Renal cortex interstitium (tissue), 11 donors: ENCODE measurements around the gene ZNF30. TPM values are rescaled to one million over a fixed set of nuclear protein-coding genes. Genes with fewer than 3 reads are reported as not detected.
"Not testable (repeated sequence)": the region's sequence is repeated elsewhere in the genome, so short reads cannot be mapped to it uniquely, and the experiment has no call there.

ENCODE experiments used
- DNase-seq, 11 donors: peaks; one replicate each; pipeline ENCODE4 v3.0.0-alpha.2; 2013; ENCODE audit warnings: low read depth in 9 of 11, low spot score in 4 of 11; ENCODE audit errors: extremely low read depth in 1 of 11
- polyA plus RNA-seq, 3 donors: library from polyadenylated mRNA; unstranded; fragments of 120-200 nt; gene quantifications; one replicate each; pipeline ENCODE4 v1.2.1, GENCODE V29; 2013; ENCODE audit not compliant: insufficient read length in 3 of 3

The ZNF30 gene
- polyA plus RNA-seq, 3 donors: 6.4 to 7.0 (median 6.7) TPM

DNA sequence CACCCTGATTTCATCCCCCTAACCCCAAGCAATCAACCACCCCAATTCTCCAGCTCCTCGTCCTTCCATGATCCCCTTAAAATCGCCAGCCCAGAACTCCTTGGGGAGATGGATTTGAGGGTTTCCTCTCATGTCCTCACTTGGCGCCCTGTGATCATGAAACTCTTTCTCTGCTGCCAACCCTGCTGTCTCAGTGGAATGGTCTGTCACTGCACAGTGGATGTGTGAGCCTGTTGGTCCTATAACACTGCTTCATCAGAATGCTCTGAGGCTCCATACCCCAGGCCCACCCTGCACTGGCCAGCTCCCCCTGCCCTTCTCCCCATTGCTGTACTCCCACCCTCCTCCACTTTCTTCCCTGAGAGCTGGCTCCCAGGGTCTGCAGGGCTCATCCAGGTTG is 49.9 kb downstream of the ZNF30 start:
- DNase-seq: no peak

- no peak for DNase-seq
Measured at GRCh38 chr19:34979819-34980640, 53.3 kb downstream of the ZNF30 start.

DNA sequence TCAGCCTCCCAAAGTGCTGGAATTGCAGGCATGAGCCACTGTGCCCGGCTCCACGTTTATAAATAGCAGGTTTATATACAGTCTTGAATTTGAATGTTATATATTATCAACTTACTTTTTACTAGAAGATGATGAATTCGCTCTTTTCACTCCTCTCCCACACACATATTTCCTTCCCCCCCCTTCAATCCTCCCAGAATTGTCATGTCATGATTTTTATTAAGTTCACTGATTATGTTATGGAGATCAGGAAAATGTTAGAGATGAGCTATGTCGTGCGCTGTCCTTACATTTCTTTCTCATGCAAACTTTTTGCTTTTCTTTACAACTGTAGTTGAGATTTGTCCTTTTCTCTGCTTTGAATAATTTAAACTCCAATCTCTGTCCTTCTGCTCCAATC is 55.6 kb downstream of the ZNF30 start:
- DNase-seq: no peak

- DNase-seq: no peak
Measured at GRCh38 chr19:34983786-34984185, 57.1 kb downstream of the ZNF30 start.

DNA sequence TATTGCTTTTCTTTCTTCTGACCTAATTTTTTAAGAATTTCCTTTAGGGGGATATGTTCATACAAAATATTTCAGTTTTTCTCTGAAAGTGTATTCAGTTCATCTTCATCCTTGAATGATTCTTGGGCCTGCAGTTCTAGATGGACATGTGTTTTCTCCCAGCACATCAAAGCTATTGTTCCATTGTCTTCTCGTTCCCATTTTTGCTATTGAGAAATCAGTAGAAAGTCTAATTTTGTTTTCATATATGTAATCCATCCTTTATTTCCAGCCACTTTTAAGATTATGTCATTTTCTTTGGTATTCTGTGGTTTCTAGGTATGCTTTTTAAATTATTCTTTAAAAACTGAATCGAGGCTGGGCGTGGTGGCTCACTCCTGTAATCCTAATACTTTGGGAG is 57.6 kb downstream of the ZNF30 start:
- DNase-seq: no peak

DNA sequence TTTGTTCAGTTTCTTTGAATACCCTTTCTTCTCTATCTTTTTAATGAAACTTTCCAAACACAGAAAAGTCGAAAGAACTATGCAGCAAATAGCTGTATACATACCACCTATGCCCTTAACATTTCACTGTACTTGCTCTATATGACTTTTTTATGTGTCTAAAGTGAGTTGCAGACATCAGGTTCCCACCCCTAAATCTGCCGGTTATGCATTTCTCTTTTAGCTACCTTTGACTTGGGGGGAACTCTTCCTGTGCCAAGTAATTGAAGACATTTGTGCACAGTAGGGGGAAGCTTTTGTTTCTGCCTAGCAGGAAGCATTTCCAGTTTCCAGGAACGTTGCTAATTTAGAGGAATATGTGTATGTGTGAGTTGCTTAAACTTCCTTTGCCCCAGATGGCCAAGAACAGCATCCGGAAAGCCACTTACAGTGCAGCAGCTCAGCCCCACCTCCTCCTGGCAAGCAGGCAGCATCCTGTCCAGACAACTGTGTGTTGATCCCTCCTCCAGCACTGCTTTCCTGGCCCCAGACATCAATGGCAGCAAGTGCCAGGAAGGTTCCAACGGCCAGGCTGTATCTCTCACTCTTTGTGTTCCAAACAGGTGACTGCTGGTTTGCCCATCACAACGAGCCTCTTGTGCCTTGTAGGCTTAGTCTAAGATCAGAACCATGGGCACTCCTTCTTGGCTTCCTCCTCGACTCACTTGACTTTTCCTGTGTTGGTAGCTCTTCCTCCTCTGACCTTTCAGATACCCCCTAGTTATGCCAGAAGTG is 58.7 kb downstream of the ZNF30 start:
- no peak for DNase-seq

DNA sequence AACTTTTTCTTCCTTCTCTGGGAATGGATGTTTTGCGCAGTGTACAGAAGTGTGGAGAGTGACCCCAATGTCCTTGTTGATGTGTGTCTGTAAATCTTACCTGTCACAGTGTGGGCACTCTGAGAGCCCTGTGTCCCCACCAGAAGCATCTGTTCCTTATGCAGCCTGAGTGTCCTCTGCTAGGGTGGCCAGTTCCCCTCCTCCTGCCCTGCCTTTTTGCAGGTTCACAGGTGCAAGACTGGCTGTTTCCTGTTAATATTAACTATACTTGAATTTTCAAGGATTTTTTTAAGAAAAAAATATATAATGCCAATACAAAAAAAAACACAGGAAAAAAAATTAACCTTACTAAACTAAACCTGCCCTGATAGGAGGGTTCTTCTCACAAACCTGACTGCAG is 61.4 kb downstream of the ZNF30 start:
- DNase-seq: no peak

DNA sequence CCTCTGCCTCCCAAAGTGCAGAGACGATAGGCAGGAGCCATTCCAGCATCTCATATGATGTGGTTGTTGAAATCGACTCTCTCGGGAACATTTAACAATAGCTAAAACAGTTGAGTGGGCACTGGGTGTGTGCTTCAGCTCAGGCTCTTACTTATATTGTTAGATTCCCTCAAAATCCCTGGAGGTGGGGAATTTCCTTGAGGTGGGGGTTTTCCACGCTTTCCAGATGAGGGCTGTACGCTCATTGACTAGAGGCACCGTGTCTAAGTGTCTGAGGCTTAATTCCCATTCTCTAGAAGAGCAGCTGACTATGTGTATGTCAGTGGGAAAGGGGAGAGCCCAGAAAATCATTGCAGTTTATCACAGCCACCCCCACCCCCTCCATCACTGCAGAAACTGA is 62.6 kb downstream of the ZNF30 start:
- DNase-seq: no peak

- DNase-seq: no peak
Measured at GRCh38 chr19:34990578-34991192, 64.0 kb downstream of the ZNF30 start.

DNA sequence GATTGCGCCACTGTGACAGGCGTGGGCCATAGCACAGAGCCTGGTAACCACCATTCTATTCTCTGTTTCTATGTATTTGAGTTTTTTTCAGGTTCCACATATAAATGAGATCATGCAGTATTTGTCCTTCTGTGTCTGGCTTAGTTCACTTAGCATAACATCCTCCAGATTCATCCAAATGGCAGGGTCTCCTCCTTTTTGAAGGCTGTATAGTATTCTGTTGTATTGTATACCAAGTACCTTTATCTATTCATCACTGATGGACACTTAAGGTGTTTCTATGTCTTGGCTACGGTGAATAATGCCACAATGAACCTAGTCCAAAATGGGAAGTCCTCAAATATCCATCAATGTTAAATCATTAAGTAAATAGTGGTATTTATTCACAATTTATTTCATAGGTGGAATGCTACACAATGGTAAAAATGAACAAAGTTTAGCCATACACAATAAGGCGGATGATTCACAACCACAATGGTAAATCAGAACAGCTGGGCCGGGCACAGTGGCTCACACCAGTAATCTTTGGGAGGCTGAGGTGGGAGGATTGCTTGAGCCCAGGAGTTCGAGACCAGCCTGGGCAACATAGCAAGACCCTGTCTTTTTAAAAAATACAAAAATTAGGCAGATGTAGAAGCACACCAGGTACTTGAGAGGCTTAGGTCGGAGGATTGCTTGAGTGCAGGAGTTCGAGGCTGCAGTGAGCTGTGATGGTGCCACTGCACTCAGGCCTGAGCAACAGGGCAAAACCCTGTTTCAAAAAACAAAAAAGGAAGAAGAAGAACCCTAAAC is 65.0 kb downstream of the ZNF30 start:
- no peak for DNase-seq

- DNase-seq: not testable (repeated sequence)
Measured at GRCh38 chr19:34992582-34992981, 65.9 kb downstream of the ZNF30 start.

GRCh38 chr19:34994286-34994642 is 67.6 kb downstream of the ZNF30 start:
- no peak for DNase-seq

Other genes starting within 250 kb of the ZNF30 start
- gene SCGB2B2, start 249.7 kb upstream of the ZNF30 start, polyA plus RNA-seq: 1 to 10 TPM; 1.1 to 1.5 (median 1.4) TPM
- gene ZNF302, start 249.2 kb upstream of the ZNF30 start, polyA plus RNA-seq: 10 to 100 TPM; 70.4 to 89.1 (median 88.1) TPM
- 10 to 100 TPM; 22.6 to 26.0 (median 25.8) TPM for gene ZNF181, start 192.7 kb upstream of the ZNF30 start, polyA plus RNA-seq
- gene ZNF599, start 153.7 kb upstream of the ZNF30 start, polyA plus RNA-seq: 10 to 100 TPM; 13.1 to 17.4 (median 13.1) TPM
- 1 to 10 TPM; 5.3 to 7.2 (median 5.6) TPM for gene ZNF792, start 37.3 kb downstream of the ZNF30 start, polyA plus RNA-seq
- gene GRAMD1A, start 73.4 kb downstream of the ZNF30 start, polyA plus RNA-seq: 10 to 100 TPM; 48.1 to 77.3 (median 59.5) TPM
- gene SCN1B, start 103.6 kb downstream of the ZNF30 start, polyA plus RNA-seq: 1 to 10 TPM in 2 of 3 donors, under 1 TPM in 1; 0.88 to 2.0 (median 1.3) TPM
- 100 to 1,000 TPM in 2 of 3 donors, 10 to 100 TPM in 1; 88.8 to 142 (median 117) TPM for gene HPN, start 114.8 kb downstream of the ZNF30 start, polyA plus RNA-seq
- gene FXYD3, start 188.9 kb downstream of the ZNF30 start, polyA plus RNA-seq: 10 to 100 TPM; 11.7 to 16.6 (median 12.0) TPM
- gene LGI4, start 208.2 kb downstream of the ZNF30 start, polyA plus RNA-seq: 1 to 10 TPM; 2.0 to 2.5 (median 2.4) TPM
- gene FXYD1, start 211.9 kb downstream of the ZNF30 start, polyA plus RNA-seq: 10 to 100 TPM; 22.3 to 27.3 (median 25.7) TPM
- gene FXYD7, start 216.4 kb downstream of the ZNF30 start, polyA plus RNA-seq: under 1 TPM; 0.53 to 0.93 (median 0.86) TPM
- 10 to 100 TPM; 19.4 to 29.2 (median 22.0) TPM for gene FXYD5, start 227.8 kb downstream of the ZNF30 start, polyA plus RNA-seq